Measurements from ENCODE around the gene ST3GAL4.
A peak's percentile ranks its signal among the peaks of the same experiment; 100 is the strongest.
"Not testable (repeated sequence)": the region's sequence is repeated elsewhere in the genome, so short reads cannot be mapped to it uniquely, and the experiment has no call there.

ST3GAL4 gene

GRCh38 chr11:126355324-126355925 lies at the start of gene ST3GAL4:
ST3GAL4 (plus strand) TSS chr11:126355686; CDS start chr11:126406156, 50,470 bp downstream.
- DNase-seq = peak; percentile 60

GRCh38 chr11:126305699-126306098 lies 49.8 kb upstream of the ST3GAL4 start:
- DNase-seq = peak; percentile 39

- DNase-seq = no peak
These were observed 47.8 kb upstream of the ST3GAL4 start for GRCh38 chr11:126307706-126308105.

GRCh38 chr11:126308271-126308671 lies 47.2 kb upstream of the ST3GAL4 start:
- DNase-seq = no peak

- DNase-seq = not testable (repeated sequence)
These were observed 46.7 kb upstream of the ST3GAL4 start for GRCh38 chr11:126308771-126309170.

GRCh38 chr11:126310200-126310991 lies 45.1 kb upstream of the ST3GAL4 start:
- DNase-seq = peak; percentile 61

- DNase-seq = no peak
These were observed 44.5 kb upstream of the ST3GAL4 start for GRCh38 chr11:126310992-126311310.

GRCh38 chr11:126311401-126312291 lies 43.8 kb upstream of the ST3GAL4 start:
- no peak for DNase-seq

- no peak for DNase-seq
These were observed 42.5 kb upstream of the ST3GAL4 start for GRCh38 chr11:126312961-126313360.

- no peak for DNase-seq
These were observed 41.7 kb upstream of the ST3GAL4 start for GRCh38 chr11:126313826-126314225.

GRCh38 chr11:126317432-126317755 lies 38.1 kb upstream of the ST3GAL4 start:
- DNase-seq = no peak

GRCh38 chr11:126317756-126318573 lies 37.5 kb upstream of the ST3GAL4 start:
- no peak for DNase-seq

- peak; percentile 44 for DNase-seq
These were observed 36.7 kb upstream of the ST3GAL4 start for GRCh38 chr11:126318574-126319373.

GRCh38 chr11:126319374-126319740 lies 36.1 kb upstream of the ST3GAL4 start:
- DNase-seq = no peak

- DNase-seq = no peak
These were observed 32.5 kb upstream of the ST3GAL4 start for GRCh38 chr11:126322996-126323395.

- DNase-seq = no peak
These were observed 28.0 kb upstream of the ST3GAL4 start for GRCh38 chr11:126327281-126328000.

GRCh38 chr11:126328001-126328390 lies 27.5 kb upstream of the ST3GAL4 start:
- DNase-seq = no peak

GRCh38 chr11:126328444-126328843 lies 27.0 kb upstream of the ST3GAL4 start:
- DNase-seq = no peak

- no peak for DNase-seq
These were observed 26.4 kb upstream of the ST3GAL4 start for GRCh38 chr11:126328938-126329643.

- DNase-seq = peak; percentile 19
These were observed 25.8 kb upstream of the ST3GAL4 start for GRCh38 chr11:126329644-126330211.
